Keratinocyte (primary cell): ENCODE results near the gene TAOK3. TPM values are rescaled to one million over a fixed set of nuclear protein-coding genes. Genes with fewer than 3 reads are reported as not detected.

ENCODE experiments used
- DNase-seq: peaks from one replicate; pipeline ENCODE4 v3.0.0-alpha.2; 2011; ENCODE audit warnings: low read depth, missing footprints, low spot score
- FAIRE-seq: peaks from 2 replicates; lab custom pipeline; 2011; peaks lifted over from hg19 to GRCh38; lab: Jason Lieb, UNC
- H2AFZ ChIP-seq: 2 replicates; pipeline ENCODE4 v1.6.0; 2012; ENCODE audit warnings: low read length, control low read depth, inconsistent platforms; ENCODE audit not compliant: control insufficient read depth
- H3K27ac ChIP-seq: 2 replicates; pipeline ENCODE4 v1.5.1; 2011; ENCODE audit warnings: low read length; ENCODE audit not compliant: control insufficient read depth, insufficient read depth
- H3K27me3 ChIP-seq: 3 replicates; pipeline ENCODE4 v1.6.0; 2011; ENCODE audit warnings: low read length; ENCODE audit not compliant: control insufficient read depth, insufficient read depth; ENCODE audit errors: extremely low read depth
- H3K36me3 ChIP-seq, 2 experiments: 2 replicates in 1 of 2; 3 replicates in 1 of 2; pipeline ENCODE4 v1.5.1; 2011; ENCODE audit warnings: low read length in 2 of 2, mild to moderate bottlenecking in 1 of 2; ENCODE audit not compliant: control insufficient read depth in 2 of 2, insufficient read depth in 2 of 2; ENCODE audit errors: extremely low read depth in 1 of 2
- H3K4me1 ChIP-seq: 3 replicates; pipeline ENCODE4 v1.5.1; 2011; ENCODE audit warnings: low read length; ENCODE audit not compliant: control insufficient read depth, insufficient read depth; ENCODE audit errors: extremely low read depth
- H3K4me2 ChIP-seq: 3 replicates; pipeline ENCODE4 v1.6.0; 2011; ENCODE audit warnings: low read depth, low read length; ENCODE audit not compliant: control insufficient read depth, insufficient read depth; ENCODE audit errors: extremely low read depth
- H3K4me3 ChIP-seq, 3 experiments: fragments of 200-600 bp in 1 of 3; sonication (generic) in 1 of 3; 2 replicates in 2 of 3; 3 replicates in 1 of 3; pipeline ENCODE4 v1.5.1; 2011 to 2016; ENCODE audit warnings: low read length in 3 of 3, mild to moderate bottlenecking in 3 of 3, control low read depth in 2 of 3, inconsistent platforms in 1 of 3, low read depth in 1 of 3, mixed read lengths in 1 of 3, mixed run types in 1 of 3, moderate library complexity in 1 of 3; ENCODE audit not compliant: control insufficient read depth in 2 of 3, insufficient read depth in 2 of 3; ENCODE audit errors: extremely low read depth in 1 of 3
- H3K79me2 ChIP-seq: 2 replicates; pipeline ENCODE4 v1.6.0; 2012; ENCODE audit warnings: low read length; ENCODE audit not compliant: control insufficient read depth, insufficient read depth
- H3K9ac ChIP-seq: 3 replicates; pipeline ENCODE4 v1.6.0; 2011; ENCODE audit warnings: low read length; ENCODE audit not compliant: control insufficient read depth, insufficient read depth; ENCODE audit errors: extremely low read depth
- H3K9me1 ChIP-seq: 3 replicates; pipeline ENCODE4 v1.6.0; 2011; ENCODE audit warnings: low read length; ENCODE audit not compliant: control insufficient read depth, insufficient read depth; ENCODE audit errors: extremely low read depth
- H3K9me3 ChIP-seq: 2 replicates; pipeline ENCODE4 v1.5.1; 2012; ENCODE audit warnings: low read depth, low read length; ENCODE audit not compliant: control insufficient read depth
- H4K20me1 ChIP-seq: 3 replicates; pipeline ENCODE4 v1.6.0; 2011; ENCODE audit warnings: low read length; ENCODE audit not compliant: control insufficient read depth, insufficient read depth; ENCODE audit errors: extremely low read depth
- CTCF ChIP-seq, 3 experiments: IDR thresholded peaks in 1 of 3; conservative IDR thresholded peaks in 1 of 3; optimal IDR thresholded peaks in 1 of 3; 2 replicates in 2 of 3; 3 replicates in 1 of 3; pipeline versions ENCODE3 to v1.5.1; 2011; ENCODE audit warnings: low read length in 3 of 3, mild to moderate bottlenecking in 3 of 3, moderate library complexity in 2 of 3, control low read depth in 1 of 3, inconsistent platforms in 1 of 3; ENCODE audit not compliant: insufficient read depth in 2 of 3; ENCODE audit errors: extremely low read depth in 1 of 3
- EZH2 ChIP-seq: IDR thresholded peaks from one replicate; pipeline ENCODE4 v1.6.1; 2012; ENCODE audit warnings: inconsistent platforms, mild to moderate bottlenecking, low read length, moderate library complexity
- dilution Hi-C: fragments of 300-500 bp; cut with MboI; formaldehyde crosslinking; loops from one replicate; pipeline ENCODE4 v1.7.0; 2020; ENCODE audit warnings: low sequenced_read_pairs; ENCODE audit not compliant: extremely low pct_ligation_motif_present
- polyA plus RNA-seq, 5 experiments: library from polyadenylated mRNA; depleted of rRNA in 3 of 5; stranded (reverse) in 3 of 5; stranded (forward) in 1 of 5; unstranded in 1 of 5; fragments of >200 nt; gene quantifications; 1 replicate in 1 of 5; 2 replicates in 3 of 5; 3 replicates in 1 of 5; pipeline versions ENCODE4 v1.2.1 to v1.2.3, GENCODE V29; 2011 to 2012; ENCODE audit warnings: missing spikeins in 2 of 5, low read depth in 1 of 5, low replicate concordance in 1 of 5

The TAOK3 gene
- polyA plus RNA-seq, 1 donor (not counting 4 experiments of a cell fraction or from before 2014, with no cell fraction given), result 35.0 TPM

- Histone ChIP-seq H2AFZ (no peak overlapping the region), H4K20me1 (no peaks in the 10 kb centered on the region), H3K27ac (no peak overlapping the region), H3K79me2 (no peaks in the 10 kb centered on the region), H3K36me3 (peaks cover 3 to 10% of the 10 kb centered on the region in 2 experiments), H3K4me2 (peak overlapping the region; percentile 7), H3K9me1 (no peaks in the 10 kb centered on the region), H3K9me3 (no peaks in the 10 kb centered on the region), H3K27me3 (no peaks in the 10 kb centered on the region), H3K9ac (no peak overlapping the region), H3K4me3 (no peak overlapping the region), H3K4me1 (peaks cover 20% of the 10 kb centered on the region)
- dilution Hi-C loops, result no loop called here
- TF ChIP-seq CTCF (optimal IDR thresholded peaks at IDR 0.05 in 1 of 3, IDR thresholded peaks at IDR 0.05 in 1 of 3, conservative IDR thresholded peaks at IDR 0.05 in 1 of 3; ENCODE audit: extremely low read depth in 1 of 3, insufficient read depth in 2 of 3, low read length in 3 of 3) (no peak), EZH2 (no peak)
- peak; percentile 41 for FAIRE-seq
- no peak for DNase-seq
These were observed 45.8 kb upstream of the TAOK3 start for GRCh38 chr12:118418385-118419057.

- no peaks in the 10 kb centered on the region for H3K27me3 ChIP-seq
- no peak overlapping the region for H2AFZ ChIP-seq
- H3K9me3 ChIP-seq, result no peaks in the 10 kb centered on the region
- no peaks in the 10 kb centered on the region for H4K20me1 ChIP-seq
- H3K4me2 ChIP-seq, result no peak overlapping the region
- no peak overlapping the region for H3K9ac ChIP-seq
- TF ChIP-seq EZH2 (no peak), CTCF (optimal IDR thresholded peaks at IDR 0.05 in 1 of 3, IDR thresholded peaks at IDR 0.05 in 1 of 3, conservative IDR thresholded peaks at IDR 0.05 in 1 of 3; ENCODE audit: extremely low read depth in 1 of 3, insufficient read depth in 2 of 3, low read length in 3 of 3) (no peak)
- no peak for DNase-seq
- peaks cover 20% of the 10 kb centered on the region for H3K4me1 ChIP-seq
- no peaks in the 10 kb centered on the region for H3K79me2 ChIP-seq
- H3K4me3 ChIP-seq, result no peak overlapping the region
- dilution Hi-C loops, result no loop called here
- peaks cover 6 to 10% of the 10 kb centered on the region in 2 experiments for H3K36me3 ChIP-seq
- no peak overlapping the region for H3K27ac ChIP-seq
- H3K9me1 ChIP-seq, result no peaks in the 10 kb centered on the region
- no peak for FAIRE-seq
These were observed 45.2 kb upstream of the TAOK3 start for GRCh38 chr12:118417942-118418341.
